HEK293 (cell line): ENCODE data around the gene WDR74.
A peak's percentile ranks its signal among the peaks of the same experiment; 100 is the strongest.

Experiments used
- CTCF ChIA-PET: fragments of 350-600 bp; formaldehyde crosslinking; extraction: SDS; loops from one replicate; lab custom pipeline; 2021; ENCODE audit warnings: antibody characterized with exemption; lab: Yijun Ruan, JAX
- POLR2A ChIA-PET: fragments of 300-600 bp; formaldehyde crosslinking; extraction: SDS; loops from one replicate; lab custom pipeline; 2020; ENCODE audit warnings: antibody characterized with exemption, inconsistent platforms; lab: Yijun Ruan, JAX
- H3K27ac ChIP-seq: fragments of 200-500 bp; sonication (Bioruptor generic); 2 replicates; pipeline ENCODE4 v1.5.1; 2014; ENCODE audit warnings: low read depth, low read length, control low read depth, inconsistent platforms; ENCODE audit errors: extremely low read depth
- H3K36me3 ChIP-seq, 2 experiments: fragments of 200-500 bp in 1 of 2; sonication (Bioruptor generic) in 1 of 2; 1 replicate in 1 of 2; 2 replicates in 1 of 2; pipeline ENCODE4 v1.5.1; 2014 to 2017; ENCODE audit warnings: inconsistent platforms in 2 of 2, low read length in 2 of 2; ENCODE audit not compliant: control insufficient read depth in 2 of 2, insufficient read depth in 1 of 2
- H3K4me1 ChIP-seq: fragments of 200-500 bp; sonication (Bioruptor generic); 2 replicates; pipeline ENCODE4 v1.5.1; 2014; ENCODE audit warnings: mild to moderate bottlenecking, low read length, inconsistent platforms; ENCODE audit not compliant: control insufficient read depth, insufficient read depth
- H3K4me3 ChIP-seq: 2 replicates; pipeline ENCODE4 v1.5.1; 2011; ENCODE audit warnings: low read depth, mild to moderate bottlenecking, control low read depth, low read length, moderate library complexity
- H3K9me3 ChIP-seq: fragments of 200-500 bp; sonication (Bioruptor generic); 2 replicates; pipeline ENCODE4 v1.5.1; 2014; ENCODE audit warnings: low read depth, low read length, inconsistent platforms; ENCODE audit not compliant: control insufficient read depth, insufficient read depth
- ATF2 ChIP-seq: fragments of 450-650 bp; formaldehyde crosslinking; IDR thresholded peaks from 2 replicates; pipeline ENCODE4 v1.5.1; 2016; ENCODE audit warnings: missing biosample characterization, missing genetic modification characterization, low read depth
- EGR2 ChIP-seq: fragments of 450-650 bp; formaldehyde crosslinking; IDR thresholded peaks from 2 replicates; pipeline ENCODE4 v1.5.1; 2016; ENCODE audit warnings: low read depth, missing biosample characterization, missing genetic modification characterization
- HOXD13 ChIP-seq: sonication (generic); formaldehyde crosslinking; IDR thresholded peaks from 2 replicates; pipeline ENCODE4 v1.8.0; 2022; ENCODE audit warnings: missing genetic modification reagents, borderline replicate concordance
- KLF1 ChIP-seq: fragments of 450-650 bp; formaldehyde crosslinking; IDR thresholded peaks from 2 replicates; pipeline ENCODE4 v1.5.1; 2016; ENCODE audit warnings: missing biosample characterization, missing genetic modification characterization
- PRDM1 ChIP-seq: fragments of 450-650 bp; formaldehyde crosslinking; IDR thresholded peaks from 2 replicates; pipeline ENCODE4; 2016; ENCODE audit warnings: missing biosample characterization, missing genetic modification characterization
- SCRT1 ChIP-seq: fragments of 450-650 bp; formaldehyde crosslinking; IDR thresholded peaks from 2 replicates; pipeline ENCODE4 v1.5.1; 2016; ENCODE audit warnings: missing biosample characterization, missing genetic modification characterization, borderline replicate concordance
- SCRT2 ChIP-seq: fragments of 450-650 bp; formaldehyde crosslinking; IDR thresholded peaks from 2 replicates; pipeline ENCODE4 v1.5.1; 2016; ENCODE audit warnings: missing biosample characterization, missing genetic modification characterization
- SP2 ChIP-seq: fragments of 450-650 bp; formaldehyde crosslinking; IDR thresholded peaks from 2 replicates; pipeline ENCODE4 v1.5.1; 2016; ENCODE audit warnings: missing biosample characterization, missing genetic modification characterization
- TRIM28 ChIP-seq: IDR thresholded peaks from 2 replicates; pipeline ENCODE4 v1.6.1; 2011; ENCODE audit warnings: low read length, control low read depth, borderline replicate concordance
- ZBTB8A ChIP-seq: fragments of 450-650 bp; formaldehyde crosslinking; IDR thresholded peaks from 2 replicates; pipeline ENCODE4 v1.5.1; 2016; ENCODE audit warnings: missing biosample characterization, missing genetic modification characterization
- ZFHX2 ChIP-seq: fragments of 450-650 bp; formaldehyde crosslinking; conservative IDR thresholded peaks from 2 replicates; pipeline ENCODE4 v1.5.1; 2016; ENCODE audit warnings: missing biosample characterization, missing genetic modification characterization
- ZNF10 ChIP-seq: fragments of 450-650 bp; formaldehyde crosslinking; IDR thresholded peaks from 2 replicates; pipeline ENCODE4 v1.5.1; 2017; ENCODE audit warnings: missing biosample characterization, missing genetic modification characterization
- ZNF138 ChIP-seq: fragments of 450-650 bp; formaldehyde crosslinking; IDR thresholded peaks from 2 replicates; pipeline ENCODE4 v1.5.1; 2016; ENCODE audit warnings: missing biosample characterization, missing genetic modification characterization, borderline replicate concordance
- ZNF140 ChIP-seq: fragments of 450-650 bp; formaldehyde crosslinking; IDR thresholded peaks from 2 replicates; pipeline ENCODE4 v1.5.1; 2016; ENCODE audit warnings: missing biosample characterization, missing genetic modification characterization
- ZNF146 ChIP-seq: fragments of 450-650 bp; formaldehyde crosslinking; IDR thresholded peaks from 2 replicates; pipeline ENCODE4 v1.5.1; 2016; ENCODE audit warnings: missing biosample characterization, missing genetic modification characterization
- ZNF324 ChIP-seq: fragments of 450-650 bp; formaldehyde crosslinking; IDR thresholded peaks from 2 replicates; pipeline ENCODE4 v1.5.1; 2016; ENCODE audit warnings: missing biosample characterization, missing genetic modification characterization
- ZNF350 ChIP-seq: fragments of 450-650 bp; formaldehyde crosslinking; IDR thresholded peaks from 2 replicates; pipeline ENCODE4 v1.5.0; 2017; ENCODE audit warnings: missing biosample characterization, mild to moderate bottlenecking, missing genetic modification characterization
- ZNF560 ChIP-seq: fragments of 450-650 bp; formaldehyde crosslinking; IDR thresholded peaks from 2 replicates; pipeline ENCODE4 v1.5.1; 2017; ENCODE audit warnings: missing biosample characterization, missing genetic modification characterization, borderline replicate concordance
- TF ChIP-seq, protein P1 (sequence below): fragments of 450-650 bp; formaldehyde crosslinking; IDR thresholded peaks from 2 replicates; pipeline ENCODE4 v1.5.1; 2016; ENCODE audit warnings: missing biosample characterization, missing genetic modification characterization, low read depth
- TF ChIP-seq, protein P2 (sequence below): fragments of 450-650 bp; formaldehyde crosslinking; IDR thresholded peaks from 2 replicates; pipeline ENCODE4 v1.5.1; 2016; ENCODE audit warnings: missing biosample characterization, missing genetic modification characterization
- TF ChIP-seq, protein P3 (sequence below): sonication (generic); formaldehyde crosslinking; IDR thresholded peaks from 2 replicates; pipeline ENCODE4 v1.8.1; 2022; ENCODE audit warnings: mild to moderate bottlenecking, moderate library complexity, missing genetic modification reagents

Gene WDR74

GRCh38 chr11:62789576-62789975, 49.8 kb downstream of the WDR74 start:
- Histone ChIP-seq H3K9me3 (no peaks in the 10 kb centered on the region), H3K36me3 (peaks cover 4 to 54% of the 10 kb centered on the region in 2 experiments; a peak in 2 of 3 replicates), H3K4me1 (no peaks in the 10 kb centered on the region), H3K4me3 (no peak overlapping the region), H3K27ac (no peak overlapping the region)
- ChIA-PET CTCF (interaction anchor here (0.6 to 1.3 kb wide), 4 partner anchors 10 to 74 kb away, joined by 3 to 4 read pairs (median 4); no protein-coding TSS in a partner anchor), POLR2A (interaction anchor here (0.5 to 5.6 kb wide), 15 partner anchors 15 to 961 kb away, joined by 3 to 47 read pairs (median 5); partner anchors contain the start of genes HNRNPUL2, NXF1, POLR2G and SLC3A2)
- TF ChIP-seq ZNF10 (tag by site-specific recombination), result no peak
- TF ChIP-seq EGR2, result peak; percentile 56
- TF ChIP-seq ZFHX2 (tag by site-specific recombination), result peak; percentile 53
- TF ChIP-seq PRDM1, result no peak

- Histone ChIP-seq H3K36me3 (peaks cover 3 to 48% of the 10 kb centered on the region in 2 experiments; a peak in 2 of 3 replicates), H3K9me3 (no peaks in the 10 kb centered on the region), H3K4me1 (no peaks in the 10 kb centered on the region), H3K4me3 (no peak overlapping the region), H3K27ac (no peak overlapping the region)
- TF ChIP-seq, protein P1, sequence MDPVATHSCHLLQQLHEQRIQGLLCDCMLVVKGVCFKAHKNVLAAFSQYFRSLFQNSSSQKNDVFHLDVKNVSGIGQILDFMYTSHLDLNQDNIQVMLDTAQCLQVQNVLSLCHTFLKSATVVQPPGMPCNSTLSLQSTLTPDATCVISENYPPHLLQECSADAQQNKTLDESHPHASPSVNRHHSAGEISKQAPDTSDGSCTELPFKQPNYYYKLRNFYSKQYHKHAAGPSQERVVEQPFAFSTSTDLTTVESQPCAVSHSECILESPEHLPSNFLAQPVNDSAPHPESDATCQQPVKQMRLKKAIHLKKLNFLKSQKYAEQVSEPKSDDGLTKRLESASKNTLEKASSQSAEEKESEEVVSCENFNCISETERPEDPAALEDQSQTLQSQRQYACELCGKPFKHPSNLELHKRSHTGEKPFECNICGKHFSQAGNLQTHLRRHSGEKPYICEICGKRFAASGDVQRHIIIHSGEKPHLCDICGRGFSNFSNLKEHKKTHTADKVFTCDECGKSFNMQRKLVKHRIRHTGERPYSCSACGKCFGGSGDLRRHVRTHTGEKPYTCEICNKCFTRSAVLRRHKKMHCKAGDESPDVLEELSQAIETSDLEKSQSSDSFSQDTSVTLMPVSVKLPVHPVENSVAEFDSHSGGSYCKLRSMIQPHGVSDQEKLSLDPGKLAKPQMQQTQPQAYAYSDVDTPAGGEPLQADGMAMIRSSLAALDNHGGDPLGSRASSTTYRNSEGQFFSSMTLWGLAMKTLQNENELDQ (tag by site-specific recombination), result no peak
- TF ChIP-seq ZNF138 (tag by site-specific recombination) (no peak), ZNF140 (tag by site-specific recombination) (no peak), ZNF324 (tag by site-specific recombination) (no peak), HOXD13 (CRISPR knock-in tag) (no peak), ZBTB8A (tag by site-specific recombination) (no peak), TRIM28 (no peak), KLF1 (no peak), ZNF350 (tag by site-specific recombination) (no peak), SCRT2 (tag by site-specific recombination) (peak; percentile 80), SCRT1 (tag by site-specific recombination) (0 out of 2 replicates have a peak, but pooled peaks have one; percentile 21), ATF2 (tag by site-specific recombination) (no peak)
- POLR2A ChIA-PET, result interaction anchor here (0.5 to 5.6 kb wide), 13 partner anchors 12 to 960 kb away, joined by 3 to 47 read pairs (median 6); partner anchors contain the start of genes NXF1, POLR2G, STX5 and TEX54
- CTCF ChIA-PET, result interaction anchor here (0.8 to 1.1 kb wide), 3 partner anchors 11 to 108 kb away, joined by 3 read pairs; no protein-coding TSS in a partner anchor
These were observed 50.4 kb downstream of the WDR74 start for GRCh38 chr11:62788991-62789390.

- Histone ChIP-seq H3K9me3 (no peaks in the 10 kb centered on the region), H3K4me3 (peak within 1 kb of the TSS; percentile 87), H3K4me1 (no peaks in the 10 kb centered on the region), H3K27ac (peak within 1 kb of the TSS; percentile 76), H3K36me3 (peaks cover 0 to 46% of the 10 kb centered on the region in 2 experiments; a peak in 1 of 3 replicates)
- ChIA-PET POLR2A (interaction anchor here (0.5 to 5.6 kb wide), 37 partner anchors 10 to 373 kb away, joined by 3 to 54 read pairs (median 5); partner anchors contain the start of genes B3GAT3, C11orf98, CSKMT and EEF1G), CTCF (interaction anchor here (0.5 to 3.2 kb wide), 34 partner anchors 8 to 235 kb away, joined by 3 to 45 read pairs (median 4); partner anchors contain the start of genes HNRNPUL2, STX5, TAF6L and ZBTB3)
- TF ChIP-seq ATF2 (tag by site-specific recombination), result peak; percentile 74
- TF ChIP-seq ZNF560 (tag by site-specific recombination), result no peak
- TF ChIP-seq ZNF10 (tag by site-specific recombination), result no peak
- TF ChIP-seq, protein P2, sequence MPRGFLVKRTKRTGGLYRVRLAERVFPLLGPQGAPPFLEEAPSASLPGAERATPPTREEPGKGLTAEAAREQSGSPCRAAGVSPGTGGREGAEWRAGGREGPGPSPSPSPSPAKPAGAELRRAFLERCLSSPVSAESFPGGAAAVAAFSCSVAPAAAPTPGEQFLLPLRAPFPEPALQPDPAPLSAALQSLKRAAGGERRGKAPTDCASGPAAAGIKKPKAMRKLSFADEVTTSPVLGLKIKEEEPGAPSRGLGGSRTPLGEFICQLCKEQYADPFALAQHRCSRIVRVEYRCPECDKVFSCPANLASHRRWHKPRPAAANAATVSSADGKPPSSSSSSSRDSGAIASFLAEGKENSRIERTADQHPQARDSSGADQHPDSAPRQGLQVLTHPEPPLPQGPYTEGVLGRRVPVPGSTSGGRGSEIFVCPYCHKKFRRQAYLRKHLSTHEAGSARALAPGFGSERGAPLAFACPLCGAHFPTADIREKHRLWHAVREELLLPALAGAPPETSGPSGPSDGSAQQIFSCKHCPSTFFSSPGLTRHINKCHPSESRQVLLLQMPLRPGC (tag by site-specific recombination), result peak; percentile 37; the same call in 1 of the 2 replicates
- TF ChIP-seq, protein P3, sequence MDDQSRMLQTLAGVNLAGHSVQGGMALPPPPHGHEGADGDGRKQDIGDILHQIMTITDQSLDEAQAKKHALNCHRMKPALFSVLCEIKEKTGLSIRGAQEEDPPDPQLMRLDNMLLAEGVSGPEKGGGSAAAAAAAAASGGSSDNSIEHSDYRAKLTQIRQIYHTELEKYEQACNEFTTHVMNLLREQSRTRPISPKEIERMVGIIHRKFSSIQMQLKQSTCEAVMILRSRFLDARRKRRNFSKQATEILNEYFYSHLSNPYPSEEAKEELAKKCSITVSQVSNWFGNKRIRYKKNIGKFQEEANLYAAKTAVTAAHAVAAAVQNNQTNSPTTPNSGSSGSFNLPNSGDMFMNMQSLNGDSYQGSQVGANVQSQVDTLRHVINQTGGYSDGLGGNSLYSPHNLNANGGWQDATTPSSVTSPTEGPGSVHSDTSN, result peak; percentile 65
- no peak; the same call in 1 of the 2 replicates for TF ChIP-seq ZNF146 (tag by site-specific recombination)
- TF ChIP-seq SP2 (tag by site-specific recombination), result peak; percentile 95
These were observed 52.2 kb downstream of the WDR74 start, which contains the start of gene TMEM179B for GRCh38 chr11:62787005-62787759. Gene TMEM179B (plus strand): TSS chr11:62787402. CDS start chr11:62787432, 30 bp downstream.
